Measurements from ENCODE around the gene UBR4. TPM values are rescaled to one million over a fixed set of nuclear protein-coding genes. Genes with fewer than 3 reads are reported as not detected.

UBR4 gene
- polyA plus RNA-seq, 1 of the 3 experiments (the other 2 are of a cell fraction), result 68.7 TPM

DNA sequence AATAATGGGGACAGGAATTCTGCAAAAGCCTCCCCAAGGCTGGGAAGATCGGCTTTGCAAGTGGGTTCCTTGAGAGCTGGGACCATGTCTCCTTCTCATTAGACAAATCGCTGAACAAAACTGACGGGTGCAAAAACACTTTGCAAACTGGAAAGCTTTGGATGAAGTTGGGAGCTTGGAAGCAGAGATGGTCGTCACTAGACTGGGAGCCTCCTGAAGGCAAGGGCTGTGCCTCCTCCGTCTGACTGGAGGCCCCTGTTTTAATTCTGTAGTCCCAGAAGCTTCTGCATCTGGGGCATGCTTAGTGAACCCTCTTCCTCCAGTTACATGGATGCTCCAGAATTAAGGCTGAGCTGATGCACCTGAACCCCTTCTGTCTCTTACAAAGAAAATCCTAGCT, 171.3 kb downstream of the UBR4 start (continued):
- TF ChIP-seq, protein P1, sequence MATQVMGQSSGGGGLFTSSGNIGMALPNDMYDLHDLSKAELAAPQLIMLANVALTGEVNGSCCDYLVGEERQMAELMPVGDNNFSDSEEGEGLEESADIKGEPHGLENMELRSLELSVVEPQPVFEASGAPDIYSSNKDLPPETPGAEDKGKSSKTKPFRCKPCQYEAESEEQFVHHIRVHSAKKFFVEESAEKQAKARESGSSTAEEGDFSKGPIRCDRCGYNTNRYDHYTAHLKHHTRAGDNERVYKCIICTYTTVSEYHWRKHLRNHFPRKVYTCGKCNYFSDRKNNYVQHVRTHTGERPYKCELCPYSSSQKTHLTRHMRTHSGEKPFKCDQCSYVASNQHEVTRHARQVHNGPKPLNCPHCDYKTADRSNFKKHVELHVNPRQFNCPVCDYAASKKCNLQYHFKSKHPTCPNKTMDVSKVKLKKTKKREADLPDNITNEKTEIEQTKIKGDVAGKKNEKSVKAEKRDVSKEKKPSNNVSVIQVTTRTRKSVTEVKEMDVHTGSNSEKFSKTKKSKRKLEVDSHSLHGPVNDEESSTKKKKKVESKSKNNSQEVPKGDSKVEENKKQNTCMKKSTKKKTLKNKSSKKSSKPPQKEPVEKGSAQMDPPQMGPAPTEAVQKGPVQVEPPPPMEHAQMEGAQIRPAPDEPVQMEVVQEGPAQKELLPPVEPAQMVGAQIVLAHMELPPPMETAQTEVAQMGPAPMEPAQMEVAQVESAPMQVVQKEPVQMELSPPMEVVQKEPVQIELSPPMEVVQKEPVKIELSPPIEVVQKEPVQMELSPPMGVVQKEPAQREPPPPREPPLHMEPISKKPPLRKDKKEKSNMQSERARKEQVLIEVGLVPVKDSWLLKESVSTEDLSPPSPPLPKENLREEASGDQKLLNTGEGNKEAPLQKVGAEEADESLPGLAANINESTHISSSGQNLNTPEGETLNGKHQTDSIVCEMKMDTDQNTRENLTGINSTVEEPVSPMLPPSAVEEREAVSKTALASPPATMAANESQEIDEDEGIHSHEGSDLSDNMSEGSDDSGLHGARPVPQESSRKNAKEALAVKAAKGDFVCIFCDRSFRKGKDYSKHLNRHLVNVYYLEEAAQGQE (IDR thresholded peaks at IDR 0.05; ENCODE audit: low read depth, low read length), result no peak
- TF ChIP-seq FOXM1 (IDR thresholded peaks at IDR 0.05; ENCODE audit: low read depth) (no peak), TAF1 (IDR thresholded peaks at IDR 0.05; ENCODE audit: borderline replicate concordance, low read depth, low read length) (no peak)

DNA sequence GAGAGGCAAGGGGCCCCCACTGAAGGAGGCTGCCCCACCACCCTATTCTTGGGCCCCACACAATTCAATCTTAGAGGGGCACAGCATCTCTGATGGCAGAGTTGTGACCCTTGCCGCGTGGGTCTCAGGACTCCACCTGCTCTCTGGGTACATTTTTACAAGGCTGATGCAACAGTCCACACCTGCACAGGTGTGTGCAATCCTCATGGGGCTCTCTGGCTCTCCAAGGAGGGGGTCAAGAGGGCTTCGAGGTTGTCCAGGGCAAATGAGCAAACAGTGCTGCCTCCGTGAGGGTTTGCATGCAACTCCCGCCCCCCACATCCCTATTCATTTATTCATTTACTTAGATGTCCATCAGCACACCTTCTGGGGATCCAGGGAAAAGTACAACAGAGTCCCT, 172.0 kb downstream of the UBR4 start:
- Histone ChIP-seq H3K27me3 (ENCODE audit: insufficient read depth) (no peaks in the 10 kb centered on the region), H3K9me3 (no peaks in the 10 kb centered on the region), H3K4me1 (ENCODE audit: control insufficient read depth in 1 of 2, insufficient read depth in 2 of 2, low read depth in 1 of 2, low read length in 1 of 2) (peaks cover 9 to 11% of the 10 kb centered on the region in 2 experiments; a peak in 3 of 4 replicates), H3K4me2 (no peak overlapping the region), H3F3A (replicated peaks; ENCODE audit: insufficient read depth) (peaks cover 6% of the 10 kb centered on the region), H3K4me3 (ENCODE audit: low read depth in 2 of 2, low read length in 1 of 2) (no peak overlapping the region), H3K9me2 (no peaks in the 10 kb centered on the region), H3K79me2 (ENCODE audit: insufficient read depth) (no peaks in the 10 kb centered on the region), H3K9ac (no peak overlapping the region), H4K20me1 (ENCODE audit: insufficient read depth) (no peaks in the 10 kb centered on the region), H2AFZ (ENCODE audit: low read depth) (no peak overlapping the region), H3K27ac (ENCODE audit: low read depth in 2 of 2, low read length in 1 of 2) (no peak overlapping the region), H3K36me3 (replicated peaks in 1 of 2; ENCODE audit: control insufficient read depth in 1 of 2, insufficient read depth in 2 of 2, low read length in 1 of 2) (no peaks in the 10 kb centered on the region)
- 69% methylated on average over 5 of the region's 5 CpGs for WGBS (ENCODE audit: low lambda C conversion rate)
- DNase-seq, result no peak
- ChIA-PET CTCF (interaction anchor here (1.5 kb wide), 1 partner anchor 60 kb away, joined by 3 read pairs; no protein-coding TSS in a partner anchor), POLR2A (no interaction called here)
- TF ChIP-seq TAF1 (IDR thresholded peaks at IDR 0.05; ENCODE audit: borderline replicate concordance, low read depth, low read length) (no peak), GATA2 (CRISPR knock-in tag; IDR thresholded peaks at IDR 0.05) (no peak), FOSL2 (IDR thresholded peaks at IDR 0.05; ENCODE audit: borderline replicate concordance, low read depth) (no peak), MXI1 (IDR thresholded peaks at IDR 0.05; ENCODE audit: low read depth, low read length) (no peak), EZH2phosphoT487 (IDR thresholded peaks at IDR 0.05; ENCODE audit: borderline replicate concordance, low read depth) (no peak), POLR2AphosphoS5 (IDR thresholded peaks at IDR 0.05; ENCODE audit: low read depth, low read length) (no peak), EP300 (IDR thresholded peaks at IDR 0.05; ENCODE audit: borderline replicate concordance in 1 of 2, low read depth in 1 of 2, low read length in 1 of 2) (no peak), TEAD4 (IDR thresholded peaks at IDR 0.05; ENCODE audit: borderline replicate concordance, insufficient read depth) (no peak)
- TF ChIP-seq, protein P2, sequence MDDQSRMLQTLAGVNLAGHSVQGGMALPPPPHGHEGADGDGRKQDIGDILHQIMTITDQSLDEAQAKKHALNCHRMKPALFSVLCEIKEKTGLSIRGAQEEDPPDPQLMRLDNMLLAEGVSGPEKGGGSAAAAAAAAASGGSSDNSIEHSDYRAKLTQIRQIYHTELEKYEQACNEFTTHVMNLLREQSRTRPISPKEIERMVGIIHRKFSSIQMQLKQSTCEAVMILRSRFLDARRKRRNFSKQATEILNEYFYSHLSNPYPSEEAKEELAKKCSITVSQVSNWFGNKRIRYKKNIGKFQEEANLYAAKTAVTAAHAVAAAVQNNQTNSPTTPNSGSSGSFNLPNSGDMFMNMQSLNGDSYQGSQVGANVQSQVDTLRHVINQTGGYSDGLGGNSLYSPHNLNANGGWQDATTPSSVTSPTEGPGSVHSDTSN (IDR thresholded peaks at IDR 0.05), result no peak
